ENCODE measurements around the gene UMODL1.

Gene UMODL1

DNA sequence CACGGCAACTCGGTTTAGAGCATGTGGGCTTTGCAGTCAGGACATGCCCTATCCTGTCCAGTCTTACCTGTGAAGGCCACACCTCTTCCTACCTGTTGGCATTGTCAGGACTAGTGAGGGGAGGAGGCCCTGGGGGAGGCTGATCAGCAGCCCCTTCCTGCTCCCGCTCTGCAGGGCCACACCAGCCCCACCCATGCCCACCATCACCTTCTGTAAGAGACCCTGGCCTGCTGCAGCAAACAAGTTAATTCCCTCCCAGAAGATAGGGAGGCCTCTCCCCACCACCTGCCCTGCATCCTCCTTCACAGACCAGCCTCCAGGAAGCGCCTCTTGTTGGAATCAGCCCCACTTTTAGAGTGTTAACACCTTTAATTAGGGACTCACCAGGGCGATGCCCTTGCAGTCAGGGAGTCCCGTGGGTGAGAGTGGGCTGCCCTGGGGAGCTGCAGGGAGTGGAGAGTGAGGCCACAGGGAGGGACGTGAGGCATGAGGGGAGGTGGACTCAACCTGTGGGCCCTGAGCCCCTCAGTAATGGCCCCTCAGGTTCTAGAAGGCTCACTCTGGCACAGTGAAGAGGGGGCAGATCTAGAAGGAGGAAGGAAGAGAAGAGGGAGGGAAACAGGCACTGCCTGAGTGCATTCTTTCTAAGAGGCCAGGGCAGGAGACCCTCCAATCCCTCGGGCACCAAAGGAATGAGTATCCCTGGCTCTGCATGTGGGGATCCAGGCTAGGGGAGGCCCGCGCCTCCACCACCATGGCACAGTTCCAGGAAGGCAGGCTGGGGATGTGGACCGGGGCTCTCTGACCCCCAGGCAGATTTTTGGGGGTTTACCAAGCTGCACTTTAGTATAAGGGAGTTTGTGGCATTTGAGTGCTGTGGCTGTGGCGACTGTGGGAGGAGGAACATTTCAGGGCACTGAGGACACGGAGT, 8.2 kb downstream of the UMODL1 start:
- TF ChIP-seq, protein P1, sequence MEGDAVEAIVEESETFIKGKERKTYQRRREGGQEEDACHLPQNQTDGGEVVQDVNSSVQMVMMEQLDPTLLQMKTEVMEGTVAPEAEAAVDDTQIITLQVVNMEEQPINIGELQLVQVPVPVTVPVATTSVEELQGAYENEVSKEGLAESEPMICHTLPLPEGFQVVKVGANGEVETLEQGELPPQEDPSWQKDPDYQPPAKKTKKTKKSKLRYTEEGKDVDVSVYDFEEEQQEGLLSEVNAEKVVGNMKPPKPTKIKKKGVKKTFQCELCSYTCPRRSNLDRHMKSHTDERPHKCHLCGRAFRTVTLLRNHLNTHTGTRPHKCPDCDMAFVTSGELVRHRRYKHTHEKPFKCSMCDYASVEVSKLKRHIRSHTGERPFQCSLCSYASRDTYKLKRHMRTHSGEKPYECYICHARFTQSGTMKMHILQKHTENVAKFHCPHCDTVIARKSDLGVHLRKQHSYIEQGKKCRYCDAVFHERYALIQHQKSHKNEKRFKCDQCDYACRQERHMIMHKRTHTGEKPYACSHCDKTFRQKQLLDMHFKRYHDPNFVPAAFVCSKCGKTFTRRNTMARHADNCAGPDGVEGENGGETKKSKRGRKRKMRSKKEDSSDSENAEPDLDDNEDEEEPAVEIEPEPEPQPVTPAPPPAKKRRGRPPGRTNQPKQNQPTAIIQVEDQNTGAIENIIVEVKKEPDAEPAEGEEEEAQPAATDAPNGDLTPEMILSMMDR (IDR thresholded peaks at IDR 0.05; ENCODE audit: extremely low read depth, insufficient read depth, missing control alignments) = no peak
- in situ Hi-C loops (cut with MboI; ENCODE audit: low pct_unique_long_range_greater_than_20kb, low sequenced_read_pairs, unreplicated experiment) = no loop called here
- DNase-seq (ENCODE audit: low spot score) = no peak

DNA sequence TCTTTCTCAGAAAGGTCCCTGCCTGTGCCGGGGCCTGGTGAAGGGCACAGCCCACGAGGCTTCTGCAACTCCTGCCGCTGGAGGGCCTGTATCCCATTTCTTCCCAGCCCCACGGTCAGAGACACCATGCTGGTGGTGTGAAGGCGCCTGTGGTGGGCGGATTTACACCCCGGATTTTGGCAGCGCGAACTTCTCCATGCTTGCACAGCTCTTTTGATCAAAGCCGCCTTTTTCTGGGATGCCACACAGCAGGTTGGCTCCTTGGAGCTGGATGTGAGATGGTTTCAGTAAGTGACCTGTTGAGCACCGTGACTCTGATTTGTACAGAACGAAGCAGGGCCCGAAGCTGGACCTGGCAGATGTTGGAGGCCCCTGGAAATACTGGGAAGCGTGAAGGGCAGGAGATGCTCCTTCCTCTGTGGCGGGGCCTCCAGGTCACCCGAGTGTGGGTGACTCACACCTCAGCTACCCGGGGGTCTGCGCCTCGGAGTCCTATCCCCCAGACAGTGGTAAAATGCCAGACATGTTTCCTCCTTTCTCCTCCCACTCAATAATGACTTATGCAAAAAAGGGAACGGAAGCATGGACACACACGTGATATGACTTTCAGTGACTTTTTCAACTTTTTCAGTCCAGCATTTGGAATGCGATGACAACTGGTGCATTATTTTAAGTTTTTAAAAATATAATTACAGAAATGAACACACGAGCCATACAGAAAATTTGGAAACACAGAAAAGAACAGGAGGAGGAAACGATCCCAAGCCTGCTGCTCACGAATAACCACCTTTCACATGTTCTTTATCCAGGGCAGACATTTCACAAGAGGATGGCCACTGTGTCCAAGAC, 9.0 kb downstream of the UMODL1 start:
- in situ Hi-C loops (cut with MboI; ENCODE audit: low pct_unique_long_range_greater_than_20kb, low sequenced_read_pairs, unreplicated experiment) = no loop called here
- DNase-seq (ENCODE audit: low spot score) = no peak
- TF ChIP-seq, protein P1 (IDR thresholded peaks at IDR 0.05; ENCODE audit: extremely low read depth, insufficient read depth, missing control alignments) = no peak

DNA sequence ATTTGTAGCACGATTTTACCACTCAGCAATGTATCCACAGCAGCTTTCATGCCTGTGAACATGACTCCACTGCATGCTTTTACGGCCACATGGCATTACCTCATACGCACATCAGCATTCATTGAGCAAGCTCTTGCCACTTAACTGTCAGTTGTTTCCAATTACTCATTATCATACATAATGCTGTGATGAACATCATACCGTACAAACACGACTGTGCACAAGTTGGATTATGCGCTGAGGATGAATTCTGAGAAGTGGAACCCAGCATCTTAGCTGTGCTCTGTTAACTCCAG, 9.6 kb downstream of the UMODL1 start:
- TF ChIP-seq, protein P1 (IDR thresholded peaks at IDR 0.05; ENCODE audit: extremely low read depth, insufficient read depth, missing control alignments) = no peak
- DNase-seq (ENCODE audit: low spot score) = no peak
- in situ Hi-C loops (cut with MboI; ENCODE audit: low pct_unique_long_range_greater_than_20kb, low sequenced_read_pairs, unreplicated experiment) = no loop called here

DNA sequence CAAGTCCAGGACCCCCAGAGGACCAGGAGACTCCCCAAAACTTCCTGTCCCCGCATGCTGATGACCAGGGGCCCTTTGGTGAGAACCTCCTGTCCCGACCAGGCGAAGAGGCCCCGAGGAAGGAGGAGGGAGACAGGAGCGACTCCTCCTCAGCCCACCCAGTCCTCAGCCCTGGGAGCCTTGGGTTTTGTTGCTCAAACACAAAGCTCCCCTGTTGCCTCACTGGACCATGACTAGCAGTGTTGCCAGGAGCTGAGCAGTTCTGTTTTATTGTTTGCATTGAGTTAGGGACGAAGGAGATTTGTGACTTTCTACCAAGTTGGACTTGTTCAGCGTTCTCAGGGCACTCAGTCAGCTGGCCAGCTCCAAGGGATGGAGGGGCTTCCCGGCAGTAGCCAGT, 10.0 kb downstream of the UMODL1 start:
- DNase-seq (ENCODE audit: low spot score) = no peak
- in situ Hi-C loops (cut with MboI; ENCODE audit: low pct_unique_long_range_greater_than_20kb, low sequenced_read_pairs, unreplicated experiment) = no loop called here
- TF ChIP-seq, protein P1 (IDR thresholded peaks at IDR 0.05; ENCODE audit: extremely low read depth, insufficient read depth, missing control alignments) = no peak

DNA sequence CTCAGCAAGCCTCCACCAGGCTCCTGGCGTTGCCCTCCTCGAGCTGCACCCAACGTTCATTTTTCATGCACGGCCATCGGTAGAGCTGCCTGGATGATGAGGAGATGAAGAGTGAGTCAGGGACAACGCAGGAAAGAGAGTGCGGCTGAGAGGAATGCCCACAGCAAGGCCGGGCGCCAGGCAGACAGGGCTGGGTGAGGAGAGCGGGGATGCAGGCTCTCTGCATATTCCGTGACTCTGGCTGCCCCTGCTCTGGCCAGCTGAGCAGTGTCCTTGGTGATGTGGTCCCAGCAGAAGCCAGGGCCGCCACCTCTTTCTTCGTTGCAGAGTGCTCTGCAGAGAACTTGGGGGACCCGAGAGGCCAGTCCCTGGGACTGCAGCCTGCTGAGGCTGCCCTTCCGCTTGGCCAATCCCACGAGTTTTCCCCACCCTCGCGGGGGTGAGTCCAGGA, 10.8 kb downstream of the UMODL1 start:
- TF ChIP-seq, protein P1 (IDR thresholded peaks at IDR 0.05; ENCODE audit: extremely low read depth, insufficient read depth, missing control alignments) = no peak
- no peak for DNase-seq (ENCODE audit: low spot score)
- in situ Hi-C loops (cut with MboI; ENCODE audit: low pct_unique_long_range_greater_than_20kb, low sequenced_read_pairs, unreplicated experiment) = no loop called here

DNA sequence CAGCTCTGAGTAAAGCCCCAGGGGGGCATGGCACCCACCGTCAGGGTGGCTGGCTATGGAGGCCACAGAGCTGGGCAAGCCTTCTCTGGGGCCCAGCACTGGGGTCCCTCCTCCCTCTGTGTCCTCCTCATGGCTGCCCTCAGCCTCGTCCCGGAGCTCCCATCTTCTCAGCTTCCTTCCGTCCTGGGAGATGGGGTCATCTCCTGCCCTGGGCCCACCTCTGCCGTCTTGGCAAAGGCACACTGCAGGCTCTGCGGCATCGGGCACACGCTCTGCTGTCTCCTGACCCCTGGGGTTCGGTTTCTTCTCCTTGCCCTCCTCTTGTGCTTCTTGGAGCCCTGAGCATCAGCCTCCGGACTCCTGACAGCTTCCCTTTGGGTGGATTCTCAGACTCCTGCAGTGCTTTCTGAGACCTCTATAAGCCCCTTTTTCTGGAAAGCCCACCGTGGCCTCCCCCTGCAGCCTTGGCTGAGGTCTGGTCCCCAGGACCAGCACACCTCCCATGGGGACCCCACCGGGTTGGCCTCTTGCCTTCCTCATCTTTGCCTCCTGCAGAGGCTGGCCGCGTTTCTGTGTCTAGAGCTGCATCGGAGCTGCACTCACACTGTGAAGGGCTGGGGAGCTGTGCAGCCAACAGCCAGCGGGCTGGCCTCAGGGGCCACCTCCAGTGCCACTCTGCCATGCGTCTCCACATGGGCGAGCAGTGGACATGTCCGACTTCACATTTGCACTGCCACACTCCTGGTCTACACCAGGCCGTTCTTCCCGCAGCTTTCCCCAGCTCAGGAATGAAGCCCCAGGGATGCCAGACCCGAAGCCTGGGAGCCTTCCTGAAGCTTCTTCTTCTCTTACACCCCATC, 11.6 kb downstream of the UMODL1 start:
- DNase-seq (ENCODE audit: low spot score) = no peak
- in situ Hi-C loops (cut with MboI; ENCODE audit: low pct_unique_long_range_greater_than_20kb, low sequenced_read_pairs, unreplicated experiment) = no loop called here
- TF ChIP-seq, protein P1 (IDR thresholded peaks at IDR 0.05; ENCODE audit: extremely low read depth, insufficient read depth, missing control alignments) = no peak
